HG03432 (cell line): ENCODE measurements around the gene RPS24.
"Not testable (repeated sequence)": the region's sequence is repeated elsewhere in the genome, so short reads cannot be mapped to it uniquely, and the experiment has no call there.

Experiments used
- ATAC-seq: cut with Tn5 transposase; IDR thresholded peaks from one replicate; pipeline ENCODE4 v1.9.1; 2021; ENCODE audit warnings: mild to moderate bottlenecking, moderate library complexity; ENCODE audit not compliant: unreplicated experiment

Gene RPS24

DNA sequence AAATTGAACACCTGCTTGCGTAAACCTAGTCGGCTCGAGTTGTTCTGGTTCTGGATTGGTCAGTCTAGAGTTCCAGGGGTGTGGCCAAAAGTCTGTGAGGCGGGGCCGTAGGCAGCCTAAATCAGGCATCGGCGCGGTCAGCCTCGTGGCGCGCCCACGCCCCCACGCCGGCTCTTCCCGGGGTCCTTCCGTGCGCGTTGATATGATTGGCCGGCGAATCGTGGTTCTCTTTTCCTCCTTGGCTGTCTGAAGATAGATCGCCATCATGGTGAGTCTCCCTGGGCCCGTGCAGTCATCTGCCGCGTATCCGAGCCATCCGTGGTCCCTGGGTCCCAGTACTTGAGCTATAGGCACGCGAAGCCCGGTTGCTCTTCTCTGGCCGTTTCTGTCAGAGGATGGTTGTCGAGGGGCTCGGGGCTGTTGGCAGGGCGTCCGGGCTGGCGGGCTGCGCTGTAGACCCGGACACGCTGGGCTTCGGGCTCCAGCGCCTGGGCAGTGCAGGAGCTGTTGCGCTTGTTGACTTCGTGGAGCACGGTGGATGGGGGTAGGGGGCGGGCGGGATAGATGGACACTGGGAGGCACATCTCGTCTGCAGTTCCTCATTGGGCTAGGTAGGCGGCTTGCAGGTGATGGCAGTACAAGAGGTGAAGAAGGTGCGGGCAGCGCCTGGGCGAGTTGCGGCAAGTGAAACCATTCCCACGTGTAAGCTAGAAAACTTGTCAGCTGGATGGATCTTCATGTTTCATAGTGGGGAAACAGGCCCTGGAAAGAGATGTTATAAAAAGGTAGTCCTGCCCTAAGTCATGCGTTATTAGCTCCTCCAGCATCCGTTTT, at the start of gene RPS24:
Gene RPS24, plus strand, starts transcription at position 227 of the 834 bp plus-strand sequence. Its CDS starts 39 bp downstream, at position 266.
- ATAC-seq: peak; percentile 86

DNA sequence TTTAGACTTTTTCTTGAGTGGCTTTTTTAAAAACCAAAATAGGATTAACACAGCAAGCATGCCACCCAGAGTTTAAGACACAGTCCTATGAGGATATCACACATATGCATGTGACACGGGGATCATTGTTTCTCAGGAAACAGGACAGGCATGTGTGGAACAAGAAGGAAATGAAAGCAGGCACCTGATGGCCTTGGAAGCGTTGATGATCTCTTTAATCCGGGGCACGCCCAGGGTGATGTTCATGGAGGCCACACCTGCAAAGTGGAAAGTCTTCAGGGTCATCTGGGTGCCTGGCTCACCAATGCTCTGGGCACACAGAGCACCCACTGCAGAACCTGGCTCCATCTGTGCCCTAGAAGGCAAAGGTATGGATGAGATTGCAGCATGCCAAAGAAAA, 48.7 kb upstream of the RPS24 start:
- no peak for ATAC-seq

DNA sequence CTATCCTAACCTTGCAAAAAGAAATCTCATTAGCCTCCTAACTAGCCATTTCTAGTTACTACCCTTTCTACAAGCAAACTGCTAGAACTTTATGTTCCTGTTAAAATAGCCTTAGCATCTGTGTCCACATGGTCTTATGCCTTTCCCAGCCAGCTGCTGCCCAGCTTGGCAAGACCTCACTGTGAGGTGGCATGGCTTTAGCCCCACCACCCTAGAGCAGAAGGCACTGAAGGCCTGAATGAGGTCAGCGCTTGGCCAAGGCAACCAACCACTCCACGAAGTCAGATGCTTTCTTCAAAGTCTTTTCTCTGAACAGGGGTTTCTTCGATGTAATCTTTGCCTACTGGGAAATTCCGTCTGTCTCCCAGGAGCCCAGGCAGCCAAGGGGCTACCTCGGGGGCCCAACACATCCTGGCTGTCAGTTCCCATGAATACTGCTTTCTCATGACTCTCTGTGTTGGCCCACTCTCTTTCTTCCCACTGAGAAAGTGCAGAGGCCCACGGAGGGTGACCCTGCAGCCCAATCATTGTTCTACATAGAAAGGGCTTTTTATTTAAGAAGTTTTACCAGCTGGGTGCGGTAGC, 45.9 kb upstream of the RPS24 start:
- ATAC-seq: no peak

DNA sequence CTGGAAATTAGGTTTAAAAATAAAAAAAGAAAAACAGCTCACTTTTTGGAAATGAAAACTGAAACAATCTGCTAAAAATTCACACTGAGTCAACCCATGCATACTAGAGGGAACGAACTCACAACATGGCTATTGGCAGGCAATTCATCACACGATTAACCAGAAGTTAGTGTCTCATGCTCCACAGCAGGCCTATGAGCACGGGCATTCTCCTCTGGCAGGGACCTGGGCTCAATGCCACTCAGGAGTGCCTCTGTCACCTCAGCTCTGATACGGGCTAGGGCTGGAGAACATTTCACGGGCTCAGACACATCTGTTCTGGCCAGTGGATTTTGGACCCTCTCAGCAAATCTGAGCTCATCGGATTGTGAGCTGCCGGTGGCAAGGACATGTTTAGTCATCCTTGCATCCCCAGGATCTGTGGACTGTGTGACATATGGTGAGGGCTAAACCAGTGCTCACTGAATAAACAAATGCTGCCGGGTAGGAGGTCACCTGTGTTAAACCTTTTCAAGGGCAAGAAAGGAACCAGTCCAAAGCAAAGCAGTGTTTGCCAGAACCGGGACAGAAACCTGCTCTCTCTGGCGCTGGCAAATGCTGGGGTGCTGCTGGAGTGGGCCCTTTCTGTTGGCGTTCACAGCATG, 44.5 kb upstream of the RPS24 start:
- no peak for ATAC-seq

DNA sequence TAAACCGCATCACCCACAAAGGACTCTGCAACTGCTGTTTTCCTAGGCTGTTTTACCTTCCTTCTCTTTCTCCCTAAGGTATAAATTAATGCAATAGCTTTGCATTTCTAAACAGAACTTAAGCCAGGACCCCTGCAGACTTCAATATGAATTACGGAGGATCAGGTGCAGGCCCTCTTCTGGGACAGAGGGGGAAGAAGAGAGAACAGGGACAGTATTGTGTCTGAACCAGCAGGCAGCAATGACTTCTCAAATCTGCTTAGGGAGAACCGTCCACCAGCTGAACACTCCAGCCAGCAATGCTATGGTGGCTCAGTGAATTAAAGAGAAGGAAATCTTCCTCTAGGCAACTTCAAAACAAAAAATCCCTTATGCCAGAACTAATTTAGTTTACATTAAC, 40.0 kb upstream of the RPS24 start:
- no peak for ATAC-seq

DNA sequence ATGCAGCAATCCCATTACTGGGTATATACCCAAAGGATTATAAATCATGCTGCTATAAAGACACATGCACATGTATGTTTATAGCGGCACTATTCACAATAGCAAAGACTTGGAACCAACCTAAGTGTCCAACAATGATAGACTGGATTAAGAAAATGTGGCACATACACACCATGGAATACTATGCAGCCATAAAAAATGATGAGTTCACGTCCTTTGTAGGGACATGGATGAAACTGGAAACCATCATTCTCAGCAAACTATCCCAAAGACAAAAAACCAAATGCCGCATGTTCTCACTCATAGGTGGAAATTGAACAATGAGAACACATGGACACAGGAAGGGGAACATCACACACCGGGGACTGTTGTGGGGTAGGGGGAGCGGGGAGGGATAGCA, 34.9 kb upstream of the RPS24 start:
- not testable (repeated sequence) for ATAC-seq

DNA sequence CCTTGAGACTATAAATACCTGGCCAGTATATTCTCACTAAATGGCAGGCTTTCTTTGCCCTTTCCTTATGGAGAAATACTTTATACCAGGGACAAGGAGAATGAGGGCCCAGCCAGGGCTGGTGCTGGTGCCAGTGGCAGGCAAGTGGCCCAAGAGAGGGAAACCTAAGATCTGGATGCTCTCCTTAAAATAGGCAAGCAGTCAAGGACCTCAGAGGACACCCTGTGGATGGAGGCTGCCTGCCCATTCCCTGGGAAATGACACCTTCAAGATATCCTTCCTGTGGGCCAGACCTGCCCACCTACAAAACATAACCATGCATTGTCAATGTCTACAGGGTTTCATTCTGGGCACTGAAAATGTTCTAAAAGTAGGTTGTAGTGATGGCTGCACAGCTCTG, 33.5 kb upstream of the RPS24 start:
- no peak for ATAC-seq

DNA sequence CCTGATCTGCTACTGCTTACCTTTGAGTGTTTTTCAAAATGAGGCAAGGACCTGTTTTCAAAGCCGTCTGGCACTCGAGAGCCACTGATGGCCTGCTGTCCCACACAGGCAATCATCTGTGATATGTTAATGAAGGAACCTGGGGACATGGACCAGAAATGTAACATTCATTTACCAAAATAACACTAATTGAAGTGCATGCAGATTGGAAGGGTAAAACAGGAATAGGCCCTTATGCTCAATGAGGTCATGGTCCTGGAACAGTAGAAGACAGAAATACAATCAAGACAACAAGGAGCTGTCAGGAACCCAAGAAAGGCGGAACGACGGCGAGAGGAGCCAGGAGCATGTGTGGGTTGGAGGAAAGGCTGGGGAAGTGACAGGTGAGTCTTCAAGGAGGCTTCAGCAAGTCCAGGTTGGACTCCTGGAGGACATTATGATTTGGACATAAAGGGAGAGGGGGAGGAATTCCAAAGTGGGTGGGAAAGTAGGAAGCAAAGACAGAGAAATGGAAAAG, 32.6 kb upstream of the RPS24 start:
- ATAC-seq: no peak

DNA sequence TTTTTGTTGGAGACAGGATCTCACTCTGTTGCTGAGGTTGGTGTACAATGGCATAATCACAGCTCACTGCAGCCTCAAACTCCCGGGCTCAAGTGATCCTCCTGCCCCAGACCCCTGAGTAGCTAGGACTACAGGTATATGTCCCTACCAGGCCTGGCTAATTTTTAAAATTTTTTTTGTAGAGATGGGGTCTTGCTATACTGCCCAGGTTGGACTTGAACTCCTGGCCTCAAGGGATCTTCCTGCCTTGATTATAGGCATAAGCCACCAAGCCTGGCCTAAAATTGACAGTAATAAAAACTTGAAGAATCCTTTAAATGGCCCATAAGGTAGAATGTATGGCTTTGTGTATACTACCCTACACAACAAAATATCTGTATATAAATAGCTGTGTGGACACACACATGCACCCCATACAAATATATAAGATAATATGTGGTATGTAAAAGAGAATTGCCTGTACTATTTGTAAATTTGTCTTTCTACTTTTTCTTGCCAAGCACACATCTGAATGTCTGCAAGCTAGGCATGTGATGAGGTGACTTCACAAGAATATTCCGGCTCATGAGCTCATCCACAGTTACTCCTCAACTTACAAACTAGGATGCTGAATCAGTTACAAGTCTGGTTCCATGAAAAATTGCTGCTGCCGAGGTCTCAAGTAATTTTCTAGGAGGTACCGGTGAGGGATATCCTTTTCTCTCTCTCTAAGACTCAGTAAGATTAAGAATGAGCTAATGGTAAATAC, 30.9 kb upstream of the RPS24 start:
- ATAC-seq: no peak

DNA sequence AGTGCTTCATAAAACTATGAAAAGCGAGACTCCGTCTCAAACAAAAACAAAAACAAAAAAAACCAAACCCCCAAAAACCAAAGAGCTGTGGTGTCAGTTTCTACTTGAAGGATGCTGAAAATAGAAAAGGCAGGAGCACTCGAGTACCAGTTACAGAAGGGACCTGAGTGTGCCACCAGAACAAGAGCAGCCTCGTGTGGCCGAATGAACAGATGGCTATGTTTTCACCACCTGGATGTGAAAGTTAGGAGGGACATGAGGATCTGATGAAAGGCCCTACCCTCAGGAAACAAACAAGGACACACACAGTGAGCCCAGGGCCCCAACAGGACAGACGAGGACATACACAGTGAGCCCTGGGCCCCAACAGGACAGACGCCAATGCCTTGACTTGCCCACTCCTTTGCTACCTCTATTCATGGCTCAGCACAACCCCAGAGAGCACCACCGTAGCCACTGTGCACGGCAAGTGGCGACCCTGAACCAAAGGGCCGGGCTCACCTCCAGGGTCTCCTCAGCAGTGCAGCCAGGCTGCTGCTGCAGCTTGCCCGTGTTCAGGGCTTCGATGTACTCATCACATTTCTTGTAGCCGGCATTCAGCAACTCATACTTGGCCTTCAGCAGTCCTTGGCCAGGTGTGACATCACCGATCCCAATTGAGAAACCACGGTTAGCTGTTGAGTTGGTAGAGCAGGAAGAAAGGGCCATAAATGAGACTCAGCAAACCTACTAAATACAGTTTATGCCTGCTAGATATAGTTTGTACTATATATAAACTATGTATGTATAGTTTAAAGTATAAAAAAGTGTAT, 29.2 kb upstream of the RPS24 start:
- ATAC-seq: no peak

DNA sequence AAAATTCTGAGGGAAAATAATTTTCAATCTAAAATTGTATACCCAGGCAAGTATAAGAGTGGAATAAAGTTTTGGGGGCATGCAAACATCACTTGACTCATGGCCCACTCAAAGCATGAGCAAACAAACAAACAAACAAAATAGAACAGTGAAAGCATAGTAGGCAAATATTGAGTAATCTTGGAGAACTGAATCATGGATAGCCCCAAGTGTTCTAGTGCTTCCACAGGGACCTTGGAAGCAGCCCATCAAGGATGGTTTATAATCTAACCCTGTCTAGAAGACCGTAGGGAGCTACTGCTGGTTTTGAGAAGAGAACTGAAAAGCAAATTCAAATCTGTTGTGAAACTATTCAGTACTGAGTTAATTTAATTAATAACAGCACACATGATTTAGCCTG, 26.5 kb upstream of the RPS24 start:
- no peak for ATAC-seq

DNA sequence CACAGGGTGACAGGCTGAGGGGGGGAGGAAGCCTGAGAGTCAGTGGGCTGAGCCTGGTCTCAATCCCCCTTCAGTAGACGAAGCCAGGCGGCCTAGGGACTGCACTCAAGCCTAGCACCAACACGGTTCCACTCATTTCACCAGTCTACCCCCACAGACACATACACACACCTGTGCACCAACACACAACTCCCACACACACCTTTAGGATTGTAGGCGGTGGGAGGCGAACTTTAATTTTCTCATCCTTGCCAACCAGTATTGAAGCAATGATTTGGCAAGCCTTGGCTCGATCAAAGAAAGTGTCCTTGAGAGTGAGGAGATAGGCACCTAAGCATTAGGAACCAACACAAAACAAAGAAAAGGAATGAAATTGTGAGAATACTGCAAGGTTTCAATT, 24.0 kb upstream of the RPS24 start:
- ATAC-seq: no peak

DNA sequence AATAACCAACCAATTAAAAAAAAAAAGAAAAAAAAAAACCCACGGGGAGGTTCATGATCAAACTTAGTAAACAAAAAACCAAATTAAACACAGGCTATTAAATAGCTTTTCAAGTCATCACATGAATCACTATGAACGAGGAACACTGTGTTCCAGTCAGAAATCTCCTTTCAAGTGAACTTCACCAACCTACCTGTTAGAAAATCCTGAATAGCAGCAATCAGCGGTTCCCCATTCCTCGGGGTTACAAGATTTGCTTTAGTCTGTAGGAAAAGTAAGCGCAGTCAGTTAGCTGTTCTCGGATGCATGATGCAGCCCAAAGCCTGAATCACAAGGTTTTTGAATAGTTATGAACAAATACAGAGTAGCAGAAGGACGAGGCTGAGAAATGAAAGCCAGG, 23.4 kb upstream of the RPS24 start:
- ATAC-seq: no peak

DNA sequence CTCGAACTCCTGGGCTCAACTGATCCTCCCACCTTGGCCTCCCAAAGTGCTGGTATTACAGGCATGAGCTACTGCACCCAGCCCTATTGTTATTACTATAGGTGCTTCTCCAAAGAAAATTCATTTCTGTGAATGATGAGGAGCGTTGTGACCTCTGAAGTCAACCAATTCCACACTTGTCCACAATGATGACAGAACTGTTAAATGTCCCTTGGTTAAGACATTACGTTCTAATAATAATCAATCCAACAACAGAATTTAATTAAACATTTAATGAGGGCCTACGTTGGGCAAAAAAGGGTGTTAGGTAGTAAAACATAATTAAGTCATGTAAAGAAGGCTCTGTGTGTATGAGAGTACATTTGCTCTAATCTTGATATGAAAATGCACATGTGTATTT, 22.6 kb upstream of the RPS24 start:
- no peak for ATAC-seq

DNA sequence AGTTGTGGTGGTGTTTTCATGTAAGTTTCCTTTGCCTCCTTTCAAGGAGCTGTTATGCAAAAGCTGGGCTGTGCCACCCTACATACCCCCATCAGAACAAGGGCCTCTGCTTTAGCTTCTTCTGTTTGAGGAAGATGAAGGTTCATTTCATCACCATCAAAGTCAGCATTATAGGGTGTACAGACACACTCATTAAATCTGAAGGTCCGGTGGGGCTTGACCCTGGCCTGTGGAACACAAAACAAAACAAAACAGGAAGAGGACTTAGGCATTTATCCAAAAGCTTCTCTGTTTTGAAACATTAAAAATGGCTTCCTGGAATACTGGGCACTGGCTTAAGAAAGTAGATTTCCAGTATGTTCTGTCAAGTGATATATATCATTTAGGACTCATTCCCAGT, 20.1 kb upstream of the RPS24 start:
- no peak for ATAC-seq

DNA sequence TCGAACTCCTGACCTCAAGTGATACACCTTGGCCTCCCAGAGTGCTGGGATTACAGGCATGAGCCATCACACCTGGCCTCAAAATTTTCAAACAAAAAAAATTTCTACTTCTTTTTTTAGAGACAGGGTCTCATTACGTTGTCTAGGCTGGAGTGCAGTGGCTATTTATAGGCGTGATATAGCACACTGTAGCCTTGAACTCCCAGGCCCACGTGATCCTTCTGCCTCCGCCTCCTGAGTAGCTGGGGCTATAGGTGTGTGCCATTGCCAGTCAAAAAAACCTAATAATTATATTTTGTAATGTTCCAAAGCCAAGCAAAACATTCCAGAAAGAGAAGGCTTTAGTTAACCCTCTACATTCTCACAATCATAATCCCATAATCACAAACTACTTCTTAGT, 18.1 kb upstream of the RPS24 start:
- no peak for ATAC-seq

DNA sequence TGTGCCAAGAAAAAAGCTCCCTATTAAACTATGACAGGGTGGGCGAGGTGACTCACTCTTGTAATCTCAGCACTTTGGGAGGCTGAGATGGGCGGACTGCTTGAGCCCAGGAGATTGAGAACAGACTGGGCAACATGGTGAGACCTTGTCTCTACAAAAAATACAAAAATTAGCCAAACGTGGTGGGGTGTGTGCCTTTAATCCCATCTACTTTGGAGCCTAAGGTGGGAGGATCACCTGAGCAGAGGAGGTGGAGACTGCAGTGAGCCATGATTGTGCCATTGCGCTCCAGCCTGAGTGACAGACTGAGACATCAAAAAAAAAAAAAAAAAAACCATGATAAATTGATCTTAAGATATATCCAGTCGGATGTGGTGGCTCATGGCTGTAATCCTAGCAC, 15.8 kb upstream of the RPS24 start:
- ATAC-seq: no peak

DNA sequence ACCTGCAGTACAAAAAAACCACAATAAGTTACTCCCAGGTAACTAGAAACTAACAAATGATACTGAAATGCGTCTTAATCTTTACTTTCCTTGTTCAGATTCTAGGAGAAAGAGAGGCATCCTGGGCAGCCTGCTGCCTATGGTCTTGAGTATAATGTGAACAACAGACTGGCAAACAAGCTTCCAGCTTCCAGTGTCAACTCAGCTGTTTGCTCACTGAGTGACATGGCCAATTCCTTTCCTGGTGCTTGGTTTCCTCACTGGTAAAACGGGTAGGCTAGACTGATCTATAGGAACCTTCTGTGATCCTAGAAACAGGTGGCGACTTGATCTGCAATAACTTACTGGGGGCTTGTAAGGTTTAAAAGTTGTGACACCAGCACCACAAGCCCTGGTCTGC, 14.4 kb upstream of the RPS24 start:
- no peak for ATAC-seq

DNA sequence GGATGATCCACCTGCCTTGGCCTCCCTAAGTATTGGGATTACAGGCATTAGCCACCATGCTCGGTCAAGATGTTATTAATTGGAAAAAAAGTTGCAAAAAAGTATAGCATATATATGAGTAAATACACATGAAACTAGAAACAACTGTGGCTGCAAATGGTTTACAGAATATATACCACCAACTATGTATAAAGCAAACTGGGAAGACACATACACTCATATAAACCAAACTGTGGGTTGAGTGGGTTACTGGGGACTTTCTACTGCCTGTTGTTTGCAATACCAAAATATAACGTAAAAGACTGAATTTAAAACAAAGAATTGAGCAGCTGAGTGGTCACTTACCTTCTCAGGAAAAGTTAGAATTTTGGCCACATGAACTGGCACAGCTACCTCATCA, 12.5 kb upstream of the RPS24 start:
- ATAC-seq: no peak

DNA sequence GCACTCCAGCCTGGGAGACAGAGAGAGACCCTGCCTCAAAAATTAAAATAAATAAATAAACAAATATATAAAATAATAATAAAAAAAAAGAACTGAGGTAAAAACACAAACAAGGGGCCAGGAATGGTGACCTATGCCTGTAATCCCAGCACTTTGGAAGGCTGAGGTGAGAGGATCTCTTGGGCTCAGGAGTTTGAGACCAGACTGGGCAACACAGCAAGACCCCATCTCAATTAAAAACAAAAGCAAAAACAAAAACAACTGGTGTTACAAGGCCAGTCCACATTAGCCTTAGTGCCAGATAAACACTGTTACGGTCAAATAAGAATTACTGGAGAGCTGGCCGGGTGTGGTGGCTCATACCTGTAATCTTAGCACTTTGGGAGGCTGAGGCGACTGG, 9.9 kb upstream of the RPS24 start:
- ATAC-seq: no peak
